ENCODE data around the gene MTNR1B. TPM values are rescaled to one million over a fixed set of nuclear protein-coding genes. Genes with fewer than 3 reads are reported as not detected.

Gene MTNR1B
- polyA plus RNA-seq, 1 of the 3 experiments (the other 2 are of a cell fraction) = not detected

- no peak for TF ChIP-seq ZBTB33 (IDR thresholded peaks at IDR 0.05; ENCODE audit: borderline replicate concordance, low read depth)
- no peak for TF ChIP-seq EP300 (IDR thresholded peaks at IDR 0.05; ENCODE audit: borderline replicate concordance in 1 of 2, low read depth in 1 of 2, low read length in 1 of 2)
- no peak for TF ChIP-seq EZH2phosphoT487 (IDR thresholded peaks at IDR 0.05; ENCODE audit: borderline replicate concordance, low read depth)
These were observed 17.1 kb downstream of the MTNR1B start (continued) for GRCh38 chr11:92986585-92986984.

GRCh38 chr11:92993004-92993403 lies 23.6 kb downstream of the MTNR1B start:
- ChIA-PET CTCF (no interaction called here), POLR2A (no interaction called here)
- H2AFZ ChIP-seq (ENCODE audit: low read depth) = no peak overlapping the region
- H4K20me1 ChIP-seq (ENCODE audit: insufficient read depth) = no peaks in the 10 kb centered on the region
- H3K9me2 ChIP-seq = no peaks in the 10 kb centered on the region
- no peaks in the 10 kb centered on the region for H3K36me3 ChIP-seq (replicated peaks in 1 of 2; ENCODE audit: control insufficient read depth in 1 of 2, insufficient read depth in 2 of 2, low read length in 1 of 2)
- TF ChIP-seq PBX3 (IDR thresholded peaks at IDR 0.05) (peak; percentile 55), YY1 (IDR thresholded peaks at IDR 0.05; ENCODE audit: low read depth) (no peak), POLR2AphosphoS5 (IDR thresholded peaks at IDR 0.05; ENCODE audit: low read depth, low read length) (peak; percentile 28; the same call in 1 of the 2 replicates), EP300 (IDR thresholded peaks at IDR 0.05; ENCODE audit: borderline replicate concordance in 1 of 2, low read depth in 1 of 2, low read length in 1 of 2) (peak; percentile 36 to 42; a peak in 2 of 4 replicates), FOXJ3 (CRISPR knock-in tag; IDR thresholded peaks at IDR 0.05) (no peak), JUND (IDR thresholded peaks at IDR 0.05) (peak; percentile 35; the same call in 1 of the 2 replicates), NFIC (IDR thresholded peaks at IDR 0.05; ENCODE audit: borderline replicate concordance) (peak; percentile 14; the same call in 1 of the 2 replicates), TCF12 (IDR thresholded peaks at IDR 0.05) (peak; percentile 87), TEAD4 (IDR thresholded peaks at IDR 0.05; ENCODE audit: borderline replicate concordance, insufficient read depth) (peak; percentile 26; the same call in 1 of the 2 replicates)
- H3K4me3 ChIP-seq (ENCODE audit: low read depth in 2 of 2, low read length in 1 of 2) = no peak overlapping the region
- no peak overlapping the region for H3K9ac ChIP-seq
- DNase-seq = no peak
- H3K27me3 ChIP-seq (ENCODE audit: insufficient read depth) = no peaks in the 10 kb centered on the region
- H3K4me2 ChIP-seq = no peak overlapping the region
- H3K4me1 ChIP-seq (ENCODE audit: control insufficient read depth in 1 of 2, insufficient read depth in 2 of 2, low read depth in 1 of 2, low read length in 1 of 2) = no peaks in the 10 kb centered on the region
- H3F3A ChIP-seq (replicated peaks; ENCODE audit: insufficient read depth) = no peaks in the 10 kb centered on the region
- H3K79me2 ChIP-seq (ENCODE audit: insufficient read depth) = no peaks in the 10 kb centered on the region
- H3K9me3 ChIP-seq = 0 out of 2 replicates have a peak, but pooled peaks cover 4% of the 10 kb centered on the region
- no peak overlapping the region for H3K27ac ChIP-seq (ENCODE audit: low read depth in 2 of 2, low read length in 1 of 2)

All from SK-N-SH (cell line).